HG02763 (cell line): ENCODE measurements around the gene MMGT1.
"Not testable (repeated sequence)": the region's sequence is repeated elsewhere in the genome, so short reads cannot be mapped to it uniquely, and the experiment has no call there.

ENCODE experiments used
- ATAC-seq: cut with Tn5 transposase; IDR thresholded peaks from one replicate; pipeline ENCODE4 v1.9.1; 2021; ENCODE audit warnings: mild to moderate bottlenecking, moderate library complexity; ENCODE audit not compliant: unreplicated experiment

Gene MMGT1

DNA sequence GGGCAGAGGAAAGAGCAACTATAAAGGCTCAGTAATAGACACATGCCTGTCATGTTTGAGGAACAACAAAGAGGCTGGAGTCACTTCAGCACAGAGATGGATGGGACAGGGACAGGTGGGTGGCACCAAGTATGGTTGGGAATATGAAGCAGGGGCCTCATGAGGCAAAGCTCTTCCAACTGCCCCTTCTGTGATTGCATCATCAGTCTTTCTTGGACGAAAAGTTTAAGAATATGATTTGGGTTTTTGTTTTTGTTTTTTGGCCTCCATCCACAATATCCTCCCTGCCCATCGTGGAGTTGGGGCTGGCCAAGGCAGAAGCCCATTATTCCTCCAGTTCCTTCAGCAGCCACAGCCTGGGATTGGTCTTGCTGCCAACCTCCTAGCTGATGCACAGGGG, 45.9 kb downstream of the MMGT1 start:
- no peak for ATAC-seq

DNA sequence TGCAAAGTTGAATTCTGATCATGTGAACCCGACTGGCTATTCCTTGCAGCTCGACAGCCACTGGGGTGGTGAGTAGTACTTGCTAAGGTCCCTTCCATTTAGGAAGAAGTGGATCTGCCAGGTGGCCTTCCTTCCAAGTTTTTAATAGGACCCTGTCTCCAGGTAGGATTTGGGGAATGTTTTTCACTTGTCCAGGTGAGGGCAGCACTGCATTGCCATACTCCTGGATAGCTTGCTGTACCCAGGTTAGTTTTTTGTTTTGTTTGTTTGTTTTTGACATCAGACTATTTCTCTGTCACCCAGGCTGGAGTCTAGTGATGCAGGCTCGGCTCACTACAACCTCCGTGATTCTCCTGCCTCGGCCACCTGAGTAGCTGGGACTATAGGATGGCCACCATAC, 50.4 kb downstream of the MMGT1 start:
- ATAC-seq, result no peak

DNA sequence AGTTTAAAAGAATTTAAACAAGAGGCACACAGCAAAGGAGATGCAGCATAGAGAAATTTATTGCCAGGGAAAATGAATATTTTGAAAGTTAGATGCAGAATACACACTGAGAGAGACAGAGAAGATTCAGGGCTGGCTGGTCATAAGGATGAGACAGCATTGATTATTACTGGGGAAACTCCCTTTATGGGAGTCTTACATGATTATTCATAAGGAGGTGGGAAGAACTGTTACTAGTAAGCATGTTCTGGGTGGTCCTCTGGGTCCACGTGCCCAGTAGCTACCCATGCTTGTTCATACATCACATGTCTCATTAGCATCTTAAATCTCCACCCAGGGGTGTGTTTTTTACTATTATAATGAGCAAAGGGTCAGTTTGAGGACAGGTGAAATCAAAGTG, 53.3 kb downstream of the MMGT1 start:
- ATAC-seq, result not testable (repeated sequence)

DNA sequence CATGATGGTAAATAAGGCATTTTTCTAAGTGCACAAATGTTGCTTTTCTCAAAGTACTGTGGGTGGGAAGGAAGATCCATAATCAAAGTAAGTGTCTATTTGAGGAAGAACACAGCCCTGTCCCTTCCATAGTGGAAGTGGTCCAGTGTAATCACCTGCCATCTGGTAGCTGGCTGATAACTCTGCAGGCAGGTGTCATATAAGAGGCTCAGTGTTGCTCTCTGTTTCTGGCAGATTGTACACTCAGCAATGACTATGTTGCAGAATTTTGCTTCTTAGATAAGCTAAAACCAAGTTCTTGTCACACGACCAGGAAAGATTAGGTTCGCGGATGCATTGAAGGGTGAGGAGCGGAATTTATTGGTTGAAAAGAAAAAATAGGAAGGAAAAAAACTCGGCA, 59.4 kb downstream of the MMGT1 start:
- ATAC-seq, result no peak
